ENCODE data around the gene TACR1.

Gene TACR1

DNA sequence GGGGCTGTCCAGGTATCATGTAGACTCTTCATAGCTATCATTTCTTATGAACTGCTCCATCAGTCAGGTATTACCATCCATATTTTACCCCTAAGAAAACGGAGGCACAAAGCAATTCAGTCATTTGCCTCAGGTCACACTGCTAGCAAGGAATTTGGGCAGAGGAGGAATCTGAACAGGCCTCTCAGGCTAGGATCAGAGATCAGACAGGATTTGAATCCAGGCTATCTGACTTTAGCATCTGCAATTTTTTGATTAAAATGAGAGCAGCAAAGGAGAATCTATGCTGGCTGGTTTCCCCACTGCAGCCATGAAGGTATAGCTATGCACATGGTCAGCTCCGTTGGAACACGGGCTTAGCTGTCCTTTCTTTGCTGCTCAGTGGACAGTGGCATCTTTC, 60.1 kb downstream of the TACR1 start:
- Histone ChIP-seq H3K4me1 (ENCODE audit: low read length) (no peaks in the 10 kb centered on the region), H3K79me2 (ENCODE audit: low read length) (no peaks in the 10 kb centered on the region), H2AFZ (ENCODE audit: low read length) (no peak overlapping the region), H3K4me2 (ENCODE audit: low read depth, low read length) (no peak overlapping the region), H3F3A (ENCODE audit: insufficient read depth, low read length) (no peaks in the 10 kb centered on the region), H3K4me3 (ENCODE audit: low read length) (no peak overlapping the region), H3K9me2 (replicated peaks; ENCODE audit: insufficient read depth, low read length) (no peaks in the 10 kb centered on the region), H3K36me3 (replicated peaks; ENCODE audit: insufficient read depth, low read length) (no peaks in the 10 kb centered on the region), H3K27me3 (replicated peaks; ENCODE audit: insufficient read depth, low read length) (no peaks in the 10 kb centered on the region), H3K9ac (ENCODE audit: low read length) (no peak overlapping the region), H3K9me3 (replicated peaks; ENCODE audit: insufficient read depth, low read length) (no peaks in the 10 kb centered on the region), H4K20me1 (ENCODE audit: insufficient read depth, low read length) (no peaks in the 10 kb centered on the region), H3K27ac (ENCODE audit: low read length) (no peak overlapping the region)
- no peak for DNase-seq
- TF ChIP-seq EZH2 (optimal IDR thresholded peaks at IDR 0.05; ENCODE audit: low read depth, low read length) (no peak), EZH2phosphoT487 (IDR thresholded peaks at IDR 0.05; ENCODE audit: low read length) (no peak)
- TF ChIP-seq, protein P1, sequence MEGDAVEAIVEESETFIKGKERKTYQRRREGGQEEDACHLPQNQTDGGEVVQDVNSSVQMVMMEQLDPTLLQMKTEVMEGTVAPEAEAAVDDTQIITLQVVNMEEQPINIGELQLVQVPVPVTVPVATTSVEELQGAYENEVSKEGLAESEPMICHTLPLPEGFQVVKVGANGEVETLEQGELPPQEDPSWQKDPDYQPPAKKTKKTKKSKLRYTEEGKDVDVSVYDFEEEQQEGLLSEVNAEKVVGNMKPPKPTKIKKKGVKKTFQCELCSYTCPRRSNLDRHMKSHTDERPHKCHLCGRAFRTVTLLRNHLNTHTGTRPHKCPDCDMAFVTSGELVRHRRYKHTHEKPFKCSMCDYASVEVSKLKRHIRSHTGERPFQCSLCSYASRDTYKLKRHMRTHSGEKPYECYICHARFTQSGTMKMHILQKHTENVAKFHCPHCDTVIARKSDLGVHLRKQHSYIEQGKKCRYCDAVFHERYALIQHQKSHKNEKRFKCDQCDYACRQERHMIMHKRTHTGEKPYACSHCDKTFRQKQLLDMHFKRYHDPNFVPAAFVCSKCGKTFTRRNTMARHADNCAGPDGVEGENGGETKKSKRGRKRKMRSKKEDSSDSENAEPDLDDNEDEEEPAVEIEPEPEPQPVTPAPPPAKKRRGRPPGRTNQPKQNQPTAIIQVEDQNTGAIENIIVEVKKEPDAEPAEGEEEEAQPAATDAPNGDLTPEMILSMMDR (IDR thresholded peaks at IDR 0.05; ENCODE audit: low read length) = no peak

DNA sequence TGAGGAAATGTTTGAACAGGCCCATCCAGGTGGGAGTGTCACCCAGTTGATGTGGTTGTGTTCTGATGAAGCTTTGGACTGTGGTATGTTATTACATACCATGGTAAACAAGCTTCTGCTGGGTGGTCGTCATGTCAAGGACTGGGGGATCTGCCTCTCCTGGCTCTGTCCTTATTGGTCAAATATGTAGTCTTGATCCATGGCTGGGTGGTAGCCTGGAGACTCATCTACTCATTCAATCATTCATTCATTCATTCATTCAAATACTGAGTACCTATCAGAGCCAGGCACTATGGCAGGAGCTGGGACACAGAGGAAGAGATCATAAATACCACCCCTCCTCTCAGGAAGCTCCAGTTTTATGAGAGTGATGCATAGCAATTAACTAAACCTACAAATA, 60.8 kb downstream of the TACR1 start:
- Histone ChIP-seq H3K36me3 (replicated peaks; ENCODE audit: insufficient read depth, low read length) (no peaks in the 10 kb centered on the region), H4K20me1 (ENCODE audit: insufficient read depth, low read length) (no peaks in the 10 kb centered on the region), H3F3A (ENCODE audit: insufficient read depth, low read length) (no peaks in the 10 kb centered on the region), H3K9me3 (replicated peaks; ENCODE audit: insufficient read depth, low read length) (no peaks in the 10 kb centered on the region), H3K79me2 (ENCODE audit: low read length) (no peaks in the 10 kb centered on the region), H3K27me3 (replicated peaks; ENCODE audit: insufficient read depth, low read length) (no peaks in the 10 kb centered on the region), H3K9me2 (replicated peaks; ENCODE audit: insufficient read depth, low read length) (no peaks in the 10 kb centered on the region), H3K27ac (ENCODE audit: low read length) (no peak overlapping the region), H3K4me3 (ENCODE audit: low read length) (no peak overlapping the region), H3K9ac (ENCODE audit: low read length) (no peak overlapping the region), H3K4me2 (ENCODE audit: low read depth, low read length) (no peak overlapping the region), H3K4me1 (ENCODE audit: low read length) (no peaks in the 10 kb centered on the region), H2AFZ (ENCODE audit: low read length) (no peak overlapping the region)
- TF ChIP-seq EZH2phosphoT487 (IDR thresholded peaks at IDR 0.05; ENCODE audit: low read length) = no peak
- no peak for TF ChIP-seq EZH2 (optimal IDR thresholded peaks at IDR 0.05; ENCODE audit: low read depth, low read length)
- TF ChIP-seq, protein P1 (IDR thresholded peaks at IDR 0.05; ENCODE audit: low read length) = no peak
- no peak for DNase-seq

DNA sequence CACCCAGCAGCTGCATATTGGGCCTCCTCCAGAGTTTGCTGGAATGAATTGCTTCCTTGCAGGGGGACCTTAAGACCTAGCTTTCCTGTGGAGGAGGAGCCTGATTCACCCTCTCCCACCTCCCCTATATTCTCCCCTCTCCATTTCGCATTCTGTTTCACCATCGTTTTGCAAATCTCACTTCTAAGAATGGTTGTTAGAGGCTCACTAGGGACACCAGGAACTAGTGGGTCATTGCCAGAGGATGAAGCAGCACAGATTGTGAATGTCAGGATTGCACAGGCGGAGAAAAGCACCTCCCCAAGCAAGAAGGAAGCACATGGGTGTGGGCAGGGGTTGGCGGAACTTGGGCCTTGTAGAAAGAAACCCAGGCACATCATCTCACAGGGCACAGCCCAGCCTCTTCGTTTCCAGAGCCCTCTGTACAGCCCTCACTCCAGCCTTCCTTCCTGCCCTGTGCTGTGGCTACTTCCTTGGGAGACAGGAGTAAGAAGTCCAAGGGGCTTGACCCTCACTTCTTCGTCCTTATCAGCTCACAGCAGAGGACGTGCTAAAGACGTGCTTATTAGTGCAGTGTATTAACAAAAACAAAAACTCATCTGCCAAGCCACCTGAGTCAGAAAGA, 63.4 kb downstream of the TACR1 start:
- Histone ChIP-seq H4K20me1 (ENCODE audit: insufficient read depth, low read length) (no peaks in the 10 kb centered on the region), H3K27me3 (replicated peaks; ENCODE audit: insufficient read depth, low read length) (no peaks in the 10 kb centered on the region), H3K79me2 (ENCODE audit: low read length) (no peaks in the 10 kb centered on the region), H3K4me2 (ENCODE audit: low read depth, low read length) (no peak overlapping the region), H3K4me3 (ENCODE audit: low read length) (no peak overlapping the region), H2AFZ (ENCODE audit: low read length) (no peak overlapping the region), H3K9me2 (replicated peaks; ENCODE audit: insufficient read depth, low read length) (no peaks in the 10 kb centered on the region), H3K36me3 (replicated peaks; ENCODE audit: insufficient read depth, low read length) (no peaks in the 10 kb centered on the region), H3F3A (ENCODE audit: insufficient read depth, low read length) (no peaks in the 10 kb centered on the region), H3K27ac (ENCODE audit: low read length) (no peak overlapping the region), H3K9ac (ENCODE audit: low read length) (no peak overlapping the region), H3K9me3 (replicated peaks; ENCODE audit: insufficient read depth, low read length) (no peaks in the 10 kb centered on the region), H3K4me1 (ENCODE audit: low read length) (no peaks in the 10 kb centered on the region)
- TF ChIP-seq, protein P1 (IDR thresholded peaks at IDR 0.05; ENCODE audit: low read length) = no peak
- no peak for TF ChIP-seq EZH2phosphoT487 (IDR thresholded peaks at IDR 0.05; ENCODE audit: low read length)
- TF ChIP-seq EZH2 (optimal IDR thresholded peaks at IDR 0.05; ENCODE audit: low read depth, low read length) = no peak
- no peak for DNase-seq
